IMR-90 (cell line): Measurements from ENCODE around the gene TM2D1. TPM values are rescaled to one million over a fixed set of nuclear protein-coding genes. Genes with fewer than 3 reads are reported as not detected.
A peak's percentile ranks its signal among the peaks of the same experiment; 100 is the strongest.

Experiments
- ATAC-seq: fragments of 200-7000 bp; cut with Tn5 transposase; 2 replicates; pipeline ENCODE4 v1.9.1; 2020; ENCODE audit warnings: low read depth, mild to moderate bottlenecking, moderate library complexity
- BruUV-seq: library from RNA; stranded (reverse); fragments of 400-500 nt; replicated peaks from 2 replicates; lab custom pipeline; 2021; lab: Mats Ljungman, UMichigan
- CTCF ChIA-PET: fragments of 300-600 bp; formaldehyde crosslinking; extraction: SDS; loops from one replicate; lab custom pipeline; 2021; ENCODE audit warnings: antibody characterized with exemption; lab: Yijun Ruan, JAX
- POLR2A ChIA-PET: fragments of 300-600 bp; sonication (Branson Sonifier 250); formaldehyde crosslinking; loops from one replicate; lab custom pipeline; 2022; ENCODE audit warnings: antibody characterized with exemption; ENCODE audit not compliant: unreplicated experiment; lab: Charles Lee
- DNase-seq: peaks from one replicate; pipeline ENCODE4 v3.0.0; 2013
- H2AFZ ChIP-seq: replicated peaks from 2 replicates; pipeline ENCODE3; 2013; ENCODE audit warnings: low read length, mild to moderate bottlenecking; ENCODE audit not compliant: poor library complexity
- H2AK5ac ChIP-seq: 2 replicates; pipeline ENCODE4 v1.6.1; 2013; ENCODE audit warnings: low read depth, low read length, inconsistent platforms
- H2AK9ac ChIP-seq: replicated peaks from 2 replicates; pipeline ENCODE3; 2013; ENCODE audit warnings: mild to moderate bottlenecking, low read depth, low read length, moderate library complexity; ENCODE audit not compliant: poor library complexity
- H2BK120ac ChIP-seq: 2 replicates; pipeline ENCODE4 v1.6.1; 2013; ENCODE audit warnings: low read depth, low read length, inconsistent platforms
- H2BK15ac ChIP-seq: 3 replicates; pipeline ENCODE4 v1.6.1; 2013; ENCODE audit warnings: low read depth, low read length, inconsistent platforms
- H2BK20ac ChIP-seq: 2 replicates; pipeline ENCODE4 v1.6.1; 2013; ENCODE audit warnings: low read depth, mild to moderate bottlenecking, inconsistent platforms, low read length, moderate library complexity
- H2BK5ac ChIP-seq: 2 replicates; pipeline ENCODE4 v1.6.1; 2013; ENCODE audit warnings: mild to moderate bottlenecking, low read depth, low read length, inconsistent platforms; ENCODE audit not compliant: poor library complexity, severe bottlenecking
- H3K14ac ChIP-seq: replicated peaks from 2 replicates; pipeline ENCODE4 v1.6.1; 2013; ENCODE audit warnings: low read depth, low read length, inconsistent platforms
- H3K18ac ChIP-seq: 2 replicates; pipeline ENCODE4 v1.6.1; 2013; ENCODE audit warnings: low read depth, low read length, control low read depth
- H3K23ac ChIP-seq: 2 replicates; pipeline ENCODE4 v1.6.1; 2013; ENCODE audit warnings: low read depth, low read length, inconsistent platforms
- H3K27ac ChIP-seq: 2 replicates; pipeline ENCODE4 v1.5.1; 2013; ENCODE audit warnings: mild to moderate bottlenecking, control low read depth, low read length; ENCODE audit not compliant: insufficient read depth
- H3K27me3 ChIP-seq: 2 replicates; pipeline ENCODE4 v1.6.1; 2013; ENCODE audit warnings: low read length; ENCODE audit not compliant: control insufficient read depth, insufficient read depth
- H3K36me3 ChIP-seq: 2 replicates; pipeline ENCODE4 v1.6.1; 2013; ENCODE audit warnings: low read length, mixed read lengths; ENCODE audit not compliant: control insufficient read depth, insufficient read depth
- H3K4ac ChIP-seq: 2 replicates; pipeline ENCODE4 v1.6.1; 2013; ENCODE audit warnings: low read depth, low read length, inconsistent platforms
- H3K4me1 ChIP-seq: 2 replicates; pipeline ENCODE4 v1.6.1; 2013; ENCODE audit warnings: low read length, mixed read lengths; ENCODE audit not compliant: control insufficient read depth, insufficient read depth
- H3K4me2 ChIP-seq: 2 replicates; pipeline ENCODE4 v1.6.1; 2013; ENCODE audit warnings: low read depth, mild to moderate bottlenecking, control low read depth, low read length, moderate library complexity
- H3K4me3 ChIP-seq: 2 replicates; pipeline ENCODE4 v1.5.1; 2013; ENCODE audit warnings: low read depth, mild to moderate bottlenecking, control low read depth, low read length, moderate library complexity; ENCODE audit not compliant: insufficient read depth
- H3K56ac ChIP-seq: 2 replicates; pipeline ENCODE4 v1.6.1; 2013; ENCODE audit warnings: low read length, inconsistent platforms; ENCODE audit not compliant: insufficient read depth; ENCODE audit errors: extremely low read depth
- H3K79me1 ChIP-seq, 2 experiments: 2 replicates each; pipeline ENCODE4 v1.6.1; 2013; ENCODE audit warnings: low read length in 2 of 2, inconsistent platforms in 1 of 2, low read depth in 1 of 2
- H3K9ac ChIP-seq: 2 replicates; pipeline ENCODE4 v1.6.1; 2013; ENCODE audit warnings: low read depth, low read length, control low read depth
- H3K9me1 ChIP-seq: 2 replicates; pipeline ENCODE4 v1.6.1; 2013; ENCODE audit warnings: low read length, inconsistent platforms; ENCODE audit not compliant: insufficient read depth
- H3K9me3 ChIP-seq: 2 replicates; pipeline ENCODE4 v1.6.1; 2013; ENCODE audit warnings: low read length; ENCODE audit not compliant: control insufficient read depth, insufficient read depth
- H4K20me1 ChIP-seq: 2 replicates; pipeline ENCODE4 v1.6.1; 2013; ENCODE audit warnings: low read length, inconsistent platforms; ENCODE audit not compliant: insufficient read depth
- H4K5ac ChIP-seq: 2 replicates; pipeline ENCODE4 v1.6.1; 2013; ENCODE audit warnings: mild to moderate bottlenecking, low read depth, low read length, control low read depth
- H4K8ac ChIP-seq, 2 experiments: 2 replicates each; pipeline ENCODE4 v1.6.1; 2013; ENCODE audit warnings: low read depth in 2 of 2, low read length in 2 of 2, control low read depth in 1 of 2, inconsistent platforms in 1 of 2
- H4K91ac ChIP-seq: 2 replicates; pipeline ENCODE4 v1.6.1; 2013; ENCODE audit warnings: low read depth, low read length, inconsistent platforms; ENCODE audit not compliant: insufficient read depth
- CEBPB ChIP-seq: IDR thresholded peaks from 2 replicates; pipeline ENCODE4 v1.6.1; 2012; ENCODE audit warnings: low read depth, low read length, improper control_type of control experiment
- MAFK ChIP-seq: IDR thresholded peaks from 2 replicates; pipeline ENCODE4 v1.6.1; 2012; ENCODE audit warnings: low read depth, low read length, improper control_type of control experiment
- MXI1 ChIP-seq: IDR thresholded peaks from 2 replicates; pipeline ENCODE4 v1.6.1; 2012; ENCODE audit warnings: low read depth, mild to moderate bottlenecking, low read length, moderate library complexity, borderline replicate concordance
- NFE2L2 ChIP-seq: fragments of 150-350 bp; IDR thresholded peaks from 2 replicates; pipeline ENCODE4 v1.6.1; 2016; ENCODE audit warnings: low read depth, mild to moderate bottlenecking, low read length
- RFX5 ChIP-seq: IDR thresholded peaks from 2 replicates; pipeline ENCODE4 v1.8.0; 2012; ENCODE audit warnings: low read depth, mild to moderate bottlenecking, low read length, moderate library complexity
- SMC3 ChIP-seq: fragments of 150-350 bp; IDR thresholded peaks from 2 replicates; pipeline ENCODE4 v1.6.1; 2016; ENCODE audit warnings: low read depth, mild to moderate bottlenecking, antibody characterized with exemption, low read length, moderate library complexity
- WGBS, 2 experiments: methylation state at CpG; one replicate each; pipeline versions ENCODE4 v1.1.5 to v1.1.7; 2013; ENCODE audit warnings: missing lambda C conversion rate in 2 of 2; ENCODE audit not compliant: insufficient read length in 1 of 2; ENCODE audit errors: extremely low coverage in 2 of 2; 5-methylcytosine and 5-hydroxymethylcytosine counted together
- dilution Hi-C: fragments of 300-500 bp; cut with HindIII; formaldehyde crosslinking; loops from one replicate; pipeline ENCODE4 v1.14.3; 2018; ENCODE audit warnings: low sequenced_read_pairs; ENCODE audit not compliant: unreplicated experiment
- in situ Hi-C: fragments of 300-500 bp; cut with MboI; formaldehyde crosslinking; loops from 3 replicates; pipeline ENCODE4 v1.14.3; 2019; ENCODE audit warnings: low sequenced_read_pairs, inconsistent platforms, mixed read lengths
- intact Hi-C: fragments of 100-400 bp; cut with micrococcal nuclease; formaldehyde crosslinking; loops from 2 replicates; pipeline ENCODE4 v1.10.0; 2022
- polyA plus RNA-seq, 3 experiments: library from polyadenylated mRNA; depleted of rRNA; stranded (reverse); fragments of >200 nt; gene quantifications; 2 replicates each; pipeline ENCODE4 v1.2.3, GENCODE V29; 2012; ENCODE audit warnings: low replicate concordance in 1 of 3
- total RNA-seq: library from RNA; depleted of rRNA; stranded (reverse); fragments of >200 nt; gene quantifications from 2 replicates; pipeline ENCODE4 v1.2.3, GENCODE V29; 2012

TM2D1 gene
- total and polyA plus RNA-seq, 2 of the 4 experiments (the other 2 are of a cell fraction): 14.3 to 32.7 TPM

GRCh38 chr1:61638296-61638695, 86.6 kb downstream of the TM2D1 start:
- H3K27me3 ChIP-seq: no peaks in the 10 kb centered on the region
- no TSS peak for BruUV-seq
- H2BK20ac ChIP-seq: no peak overlapping the region
- H2BK120ac ChIP-seq: no peak overlapping the region
- no peak overlapping the region for H2BK15ac ChIP-seq
- intact Hi-C loops (no loop called here), in situ Hi-C loops (no loop called here), dilution Hi-C loops (no loop called here)
- H3K56ac ChIP-seq: no peak overlapping the region
- H2AK9ac ChIP-seq: no peak overlapping the region
- no peak overlapping the region for H3K14ac ChIP-seq
- no peaks in the 10 kb centered on the region for H3K9me1 ChIP-seq
- H4K20me1 ChIP-seq: no peaks in the 10 kb centered on the region
- H3K36me3 ChIP-seq: no peaks in the 10 kb centered on the region
- no peak overlapping the region for H2AK5ac ChIP-seq
- no peak overlapping the region for H2BK5ac ChIP-seq
- H3K4me2 ChIP-seq: no peak overlapping the region
- ATAC-seq (no peak), DNase-seq (no peak)
- H4K5ac ChIP-seq: no peak overlapping the region
- no peak overlapping the region for H3K9ac ChIP-seq
- ChIA-PET CTCF (no interaction called here), POLR2A (no interaction called here)
- no peaks in the 10 kb centered on the region for H3K79me1 ChIP-seq
- H3K4me3 ChIP-seq: no peak overlapping the region
- H3K4me1 ChIP-seq: no peaks in the 10 kb centered on the region
- H3K27ac ChIP-seq: no peak overlapping the region
- H4K8ac ChIP-seq: no peak overlapping the region
- no peak overlapping the region for H4K91ac ChIP-seq
- WGBS, 2 experiments: no CpG with 5 or more reads among the region's 2 CpGs
- H3K4ac ChIP-seq: no peak overlapping the region
- H3K9me3 ChIP-seq: no peaks in the 10 kb centered on the region
- no peak overlapping the region for H3K23ac ChIP-seq
- no peak for TF ChIP-seq SMC3
- no peak for TF ChIP-seq MXI1
- TF ChIP-seq CEBPB: peak; percentile 50; the same call in 1 of the 2 replicates
- TF ChIP-seq RFX5: no peak
- no peak for TF ChIP-seq NFE2L2
- no peak for TF ChIP-seq MAFK
- no peak overlapping the region for H3K18ac ChIP-seq
- no peak overlapping the region for H2AFZ ChIP-seq
